IPS DF 4.7 (cell line): ENCODE data around the gene ARMS2.

Experiments
- DNase-seq: peaks from one replicate; pipeline ENCODE4 v3.0.0-alpha.2; 2013; ENCODE audit warnings: low spot score; ENCODE audit errors: extremely low read depth

The ARMS2 gene

DNA sequence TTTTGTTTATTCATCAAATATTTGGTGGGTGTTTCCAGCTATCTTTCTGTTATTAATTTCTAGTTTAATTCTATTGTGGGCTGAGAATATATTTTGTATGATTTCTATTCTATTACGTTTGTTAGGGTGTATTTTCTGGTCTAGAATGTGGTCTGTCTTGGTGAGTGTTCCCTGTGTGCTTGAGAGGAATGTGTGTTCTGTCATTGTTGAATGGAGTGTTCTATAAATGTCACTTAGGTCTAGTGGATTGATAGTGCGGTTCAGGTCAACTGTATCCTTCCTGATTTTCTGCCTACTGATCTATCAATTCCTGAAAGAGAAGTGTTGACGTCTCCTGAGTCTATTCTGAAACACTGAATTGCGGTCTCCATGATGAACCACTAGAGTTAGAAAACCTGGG lies 15.4 kb downstream of the ARMS2 start:
- DNase-seq, result no peak

GRCh38 chr10:122471531-122472177 lies 17.2 kb downstream of the ARMS2 start:
- DNase-seq, result no peak

GRCh38 chr10:122473116-122473515 lies 18.7 kb downstream of the ARMS2 start:
- no peak for DNase-seq

- DNase-seq, result no peak
These were observed 19.8 kb downstream of the ARMS2 start for GRCh38 chr10:122474131-122474818.

- DNase-seq, result no peak
These were observed 20.6 kb downstream of the ARMS2 start for GRCh38 chr10:122475100-122475499.

- no peak for DNase-seq
These were observed 21.3 kb downstream of the ARMS2 start for GRCh38 chr10:122475591-122476332.

DNA sequence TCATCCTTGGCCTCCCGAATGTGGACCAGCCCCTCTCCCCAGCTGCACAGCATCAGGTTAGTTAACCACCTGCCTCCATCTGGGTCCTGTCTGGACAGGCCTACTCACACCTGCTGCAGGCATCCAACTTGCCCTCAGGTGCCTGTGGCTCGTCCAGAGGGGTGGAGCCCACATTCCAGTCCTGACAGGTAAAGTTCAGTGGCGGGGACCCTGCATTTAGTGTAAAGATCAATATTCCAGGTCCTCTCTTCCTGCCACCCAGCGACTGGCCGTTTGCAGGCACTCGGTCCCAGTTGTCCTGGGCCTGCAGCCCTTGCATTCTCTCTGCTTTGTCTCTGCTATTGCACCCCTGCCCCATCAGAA lies 21.9 kb downstream of the ARMS2 start:
- DNase-seq, result no peak

GRCh38 chr10:122477436-122477835 lies 23.0 kb downstream of the ARMS2 start:
- no peak for DNase-seq

- DNase-seq, result no peak
These were observed 24.5 kb downstream of the ARMS2 start for GRCh38 chr10:122478971-122479370.

DNA sequence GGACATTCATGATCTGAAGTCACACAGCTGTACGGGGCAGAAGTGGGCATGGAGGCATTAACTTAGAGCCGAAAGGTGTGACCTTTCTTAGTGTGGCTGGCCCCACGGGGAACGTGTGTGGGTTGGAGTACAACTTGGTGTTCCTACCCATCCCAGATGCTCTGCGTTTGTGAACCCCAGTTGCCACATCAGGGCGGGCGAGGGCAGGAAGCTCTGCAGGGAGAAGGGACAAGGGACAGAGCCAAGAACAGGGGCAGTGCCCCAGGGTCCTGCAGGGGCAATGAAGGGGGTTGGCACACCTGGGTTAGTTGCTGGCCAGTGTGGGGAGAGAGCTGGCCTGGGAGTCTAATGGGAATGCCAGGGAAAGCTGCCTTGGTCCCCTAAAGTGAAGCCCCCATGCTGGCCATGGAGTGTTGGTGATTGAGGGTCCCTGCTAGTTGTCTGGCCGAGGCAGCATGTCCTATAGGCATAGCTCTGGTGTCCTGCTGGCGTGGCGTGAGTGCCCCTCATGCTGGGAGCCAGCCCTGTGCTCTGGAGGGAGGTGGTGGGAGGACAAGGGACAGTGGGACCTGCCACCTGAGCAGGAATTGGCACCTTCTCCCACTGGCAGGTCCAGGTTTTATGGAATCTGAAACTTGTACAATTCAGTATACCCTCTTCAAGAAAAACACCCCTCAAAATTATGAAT lies 25.8 kb downstream of the ARMS2 start:
- DNase-seq, result no peak

- DNase-seq, result no peak
These were observed 27.0 kb downstream of the ARMS2 start for GRCh38 chr10:122481296-122482056.

GRCh38 chr10:122484276-122485060 lies 30.0 kb downstream of the ARMS2 start:
- no peak for DNase-seq

DNA sequence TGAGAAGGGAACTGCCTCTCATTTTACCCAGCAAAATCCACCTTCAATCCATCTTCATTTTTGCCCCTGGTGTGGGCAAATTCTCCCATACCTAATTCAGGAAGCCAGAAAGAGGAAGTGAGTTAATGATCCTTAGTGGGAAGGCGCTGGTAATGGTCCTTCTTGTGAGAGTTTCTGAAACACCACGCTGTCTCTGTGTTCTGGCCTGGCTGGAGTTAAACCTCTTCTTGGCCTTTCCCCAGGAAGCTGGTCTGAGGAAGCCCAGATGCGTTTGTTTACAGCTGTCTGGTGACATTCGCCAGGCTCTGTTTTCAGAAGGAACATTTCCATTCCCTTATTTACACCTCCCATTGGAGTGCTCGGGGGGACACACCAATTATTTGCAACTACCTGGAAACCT lies 31.2 kb downstream of the ARMS2 start:
- DNase-seq, result no peak

- DNase-seq, result no peak
These were observed 32.1 kb downstream of the ARMS2 start for GRCh38 chr10:122486406-122487080.

GRCh38 chr10:122487174-122487765 lies 32.8 kb downstream of the ARMS2 start:
- no peak for DNase-seq

DNA sequence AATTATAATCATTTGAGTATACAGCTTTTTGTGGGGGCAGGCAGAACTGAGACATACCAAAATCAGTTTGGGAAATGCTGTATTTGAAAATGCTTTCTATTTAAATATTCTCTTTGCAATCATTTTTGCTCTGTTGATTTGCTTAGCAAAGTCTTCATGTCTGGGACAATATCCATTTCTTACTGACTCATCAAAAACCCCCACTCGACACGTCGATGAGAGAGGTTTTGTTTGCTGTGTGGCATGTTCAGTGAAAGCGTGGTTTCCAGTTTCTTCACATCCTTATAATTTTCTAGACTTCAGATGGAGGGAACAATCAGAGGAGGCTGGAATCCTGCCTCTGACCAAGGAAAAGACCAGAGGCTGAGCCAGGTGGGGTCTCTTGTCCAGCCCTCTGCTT lies 35.8 kb downstream of the ARMS2 start:
- no peak for DNase-seq

DNA sequence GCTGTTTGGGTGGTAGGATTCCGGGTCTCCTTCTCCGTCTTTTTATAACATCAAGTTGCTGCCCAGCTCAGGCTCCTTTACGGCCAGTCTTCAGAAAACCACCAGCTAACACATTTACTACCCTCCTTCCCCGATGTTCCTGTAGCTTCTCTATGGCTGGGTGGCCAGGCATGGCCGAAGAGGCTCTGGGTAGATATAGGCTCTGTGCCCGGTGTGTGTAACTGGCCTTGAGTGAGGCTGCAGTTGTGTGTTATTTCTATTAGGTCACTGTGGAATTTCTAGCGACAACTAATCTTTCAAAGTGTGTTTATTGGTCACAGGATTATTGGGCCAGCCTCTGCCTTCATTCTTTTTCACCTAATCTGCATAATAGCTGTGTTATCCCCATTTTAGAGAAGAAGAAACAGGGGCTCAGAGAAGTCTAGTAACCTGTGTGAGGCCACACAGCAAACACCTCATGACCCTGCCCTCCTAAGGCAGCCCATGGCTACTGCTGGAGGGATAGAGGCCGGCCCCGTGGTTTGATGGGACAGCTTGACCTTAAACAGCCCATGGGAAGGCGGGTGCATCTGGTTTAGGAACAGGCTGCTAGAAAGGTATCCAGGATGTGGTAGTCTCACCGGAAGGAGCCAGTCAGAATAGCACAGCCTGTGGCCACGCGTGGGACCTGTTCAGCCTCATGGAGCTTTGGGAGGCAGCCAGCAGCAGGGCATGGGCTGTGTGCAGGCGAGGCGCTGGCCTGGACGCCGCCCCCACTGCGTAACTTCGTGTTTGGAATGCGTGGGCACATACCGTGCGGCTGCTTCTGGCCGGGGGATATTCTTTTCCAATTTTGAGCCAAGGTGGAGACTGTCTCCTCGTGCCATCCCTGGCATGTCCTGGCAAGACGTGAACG lies 36.6 kb downstream of the ARMS2 start:
- no peak for DNase-seq

- no peak for DNase-seq
These were observed 37.6 kb downstream of the ARMS2 start for GRCh38 chr10:122492006-122492405.
